Glutamatergic neuron (in vitro differentiated cells): Measurements from ENCODE around the gene NCK2. TPM values are rescaled to one million over a fixed set of nuclear protein-coding genes. Genes with fewer than 3 reads are reported as not detected.

Experiments used
- DNase-seq: peaks from one replicate; pipeline ENCODE4 v3.0.0; 2022
- H3K27ac Mint-ChIP-seq: one replicate; pipeline ENCODE4 v1.8.0; 2020; ENCODE audit warnings: mild to moderate bottlenecking, mixed read lengths, inconsistent platforms; ENCODE audit not compliant: unreplicated experiment
- H3K27me3 Mint-ChIP-seq: one replicate; pipeline ENCODE4 v1.8.0; 2020; ENCODE audit warnings: mild to moderate bottlenecking, moderate library complexity, mixed read lengths, inconsistent platforms; ENCODE audit not compliant: unreplicated experiment
- H3K36me3 Mint-ChIP-seq: one replicate; pipeline ENCODE4 v1.8.0; 2020; ENCODE audit warnings: mild to moderate bottlenecking, mixed read lengths, inconsistent platforms; ENCODE audit not compliant: unreplicated experiment
- H3K4me1 Mint-ChIP-seq: one replicate; pipeline ENCODE4 v1.8.0; 2020; ENCODE audit warnings: mild to moderate bottlenecking, low read depth, mixed read lengths, inconsistent platforms; ENCODE audit not compliant: unreplicated experiment
- H3K4me3 Mint-ChIP-seq: one replicate; pipeline ENCODE4 v1.8.0; 2020; ENCODE audit warnings: mild to moderate bottlenecking, mixed read lengths, inconsistent platforms; ENCODE audit not compliant: unreplicated experiment
- H3K9me3 Mint-ChIP-seq: one replicate; pipeline ENCODE4 v1.8.0; 2020; ENCODE audit warnings: mild to moderate bottlenecking, moderate library complexity, mixed read lengths, inconsistent platforms; ENCODE audit not compliant: unreplicated experiment
- CTCF ChIP-seq: fragments of 200-600 bp; sonication (generic); IDR thresholded peaks from one replicate; pipeline ENCODE4 v1.5.0; 2021; ENCODE audit not compliant: partially characterized antibody, unreplicated experiment
- total RNA-seq: library from RNA; stranded (reverse); fragmentation: NEBNext Ultra II Directional; extraction: Animal tissue kit (Norgen Biotek cat#: 25700); gene quantifications from one replicate; pipeline ENCODE4 v1.2.1, GENCODE V29; 2021; ENCODE audit not compliant: unreplicated experiment

Gene NCK2
- total RNA-seq, 1 donor from 2014 or later: 82.4 TPM

- no peak for DNase-seq
- TF ChIP-seq CTCF: no peak
- Mint-ChIP-seq H3K27me3 (no peaks in the 10 kb centered on the region), H3K36me3 (peaks cover 6% of the 10 kb centered on the region), H3K27ac (no peak overlapping the region), H3K9me3 (peaks cover 6% of the 10 kb centered on the region), H3K4me1 (peaks cover 3% of the 10 kb centered on the region), H3K4me3 (no peak overlapping the region)
These were observed 13.2 kb upstream of the NCK2 start for GRCh38 chr2:105731511-105731910.

- TF ChIP-seq CTCF: no peak
- no peaks in the 10 kb centered on the region for H3K27me3 Mint-ChIP-seq
- H3K4me1 Mint-ChIP-seq: peaks cover 3% of the 10 kb centered on the region
- H3K4me3 Mint-ChIP-seq: no peak overlapping the region
- no peak overlapping the region for H3K27ac Mint-ChIP-seq
- peaks cover 2% of the 10 kb centered on the region for H3K9me3 Mint-ChIP-seq
- peaks cover under 1% of the 10 kb centered on the region for H3K36me3 Mint-ChIP-seq
- no peak for DNase-seq
These were observed 12.6 kb upstream of the NCK2 start for GRCh38 chr2:105732101-105732500.

- no peak overlapping the region for H3K27ac Mint-ChIP-seq
- H3K4me3 Mint-ChIP-seq: no peak overlapping the region
- H3K4me1 Mint-ChIP-seq: peaks cover 3% of the 10 kb centered on the region
- DNase-seq: no peak
- H3K27me3 Mint-ChIP-seq: no peaks in the 10 kb centered on the region
- peaks cover 2% of the 10 kb centered on the region for H3K9me3 Mint-ChIP-seq
- no peak for TF ChIP-seq CTCF
- H3K36me3 Mint-ChIP-seq: no peaks in the 10 kb centered on the region
These were observed 11.6 kb upstream of the NCK2 start for GRCh38 chr2:105732955-105733607.

- H3K9me3 Mint-ChIP-seq: peaks cover 2% of the 10 kb centered on the region
- no peak for DNase-seq
- H3K4me1 Mint-ChIP-seq: peaks cover 3% of the 10 kb centered on the region
- H3K27me3 Mint-ChIP-seq: no peaks in the 10 kb centered on the region
- no peaks in the 10 kb centered on the region for H3K36me3 Mint-ChIP-seq
- no peak for TF ChIP-seq CTCF
- no peak overlapping the region for H3K27ac Mint-ChIP-seq
- no peak overlapping the region for H3K4me3 Mint-ChIP-seq
These were observed 10.8 kb upstream of the NCK2 start for GRCh38 chr2:105733875-105734274.

- H3K27ac Mint-ChIP-seq: no peak overlapping the region
- TF ChIP-seq CTCF: no peak
These were observed 9.8 kb upstream of the NCK2 start for GRCh38 chr2:105734762-105735538.

More at GRCh38 chr2:105734762-105735538, 9.8 kb upstream of the NCK2 start:
- Mint-ChIP-seq H3K36me3 (no peaks in the 10 kb centered on the region), H3K27me3 (no peaks in the 10 kb centered on the region), H3K4me3 (no peak overlapping the region), H3K9me3 (peaks cover 2% of the 10 kb centered on the region), H3K4me1 (peaks cover 7% of the 10 kb centered on the region)
- DNase-seq: no peak
